ENCODE results near the gene DGKB.

- TF ChIP-seq, protein P1, sequence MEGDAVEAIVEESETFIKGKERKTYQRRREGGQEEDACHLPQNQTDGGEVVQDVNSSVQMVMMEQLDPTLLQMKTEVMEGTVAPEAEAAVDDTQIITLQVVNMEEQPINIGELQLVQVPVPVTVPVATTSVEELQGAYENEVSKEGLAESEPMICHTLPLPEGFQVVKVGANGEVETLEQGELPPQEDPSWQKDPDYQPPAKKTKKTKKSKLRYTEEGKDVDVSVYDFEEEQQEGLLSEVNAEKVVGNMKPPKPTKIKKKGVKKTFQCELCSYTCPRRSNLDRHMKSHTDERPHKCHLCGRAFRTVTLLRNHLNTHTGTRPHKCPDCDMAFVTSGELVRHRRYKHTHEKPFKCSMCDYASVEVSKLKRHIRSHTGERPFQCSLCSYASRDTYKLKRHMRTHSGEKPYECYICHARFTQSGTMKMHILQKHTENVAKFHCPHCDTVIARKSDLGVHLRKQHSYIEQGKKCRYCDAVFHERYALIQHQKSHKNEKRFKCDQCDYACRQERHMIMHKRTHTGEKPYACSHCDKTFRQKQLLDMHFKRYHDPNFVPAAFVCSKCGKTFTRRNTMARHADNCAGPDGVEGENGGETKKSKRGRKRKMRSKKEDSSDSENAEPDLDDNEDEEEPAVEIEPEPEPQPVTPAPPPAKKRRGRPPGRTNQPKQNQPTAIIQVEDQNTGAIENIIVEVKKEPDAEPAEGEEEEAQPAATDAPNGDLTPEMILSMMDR (conservative IDR thresholded peaks at IDR 0.05) = no peak
- TF ChIP-seq EZH2 (IDR thresholded peaks at IDR 0.05; ENCODE audit: low read depth) = no peak
Observed at GRCh38 chr7:14394786-14395185, 507.8 kb downstream of the DGKB start.

Measured in PC-9 (cell line).